GM19025 (cell line): ENCODE data around the gene CNNM3.

Experiments
- ATAC-seq: cut with Tn5 transposase; IDR thresholded peaks from one replicate; pipeline ENCODE4 v1.9.1; 2021; ENCODE audit warnings: mild to moderate bottlenecking, low read depth, moderate library complexity; ENCODE audit not compliant: unreplicated experiment

CNNM3 gene

GRCh38 chr2:96838345-96839292 lies 22.6 kb downstream of the CNNM3 start:
- no peak for ATAC-seq

- peak; percentile 79 for ATAC-seq
These were observed 23.3 kb downstream of the CNNM3 start for GRCh38 chr2:96839293-96839874.

- ATAC-seq, result no peak
These were observed 24.1 kb downstream of the CNNM3 start for GRCh38 chr2:96839875-96840850.

GRCh38 chr2:96841701-96842495 lies 25.8 kb downstream of the CNNM3 start:
- ATAC-seq, result no peak

GRCh38 chr2:96842600-96842999 lies 26.5 kb downstream of the CNNM3 start:
- no peak for ATAC-seq

GRCh38 chr2:96843538-96844268 lies 27.6 kb downstream of the CNNM3 start, which contains the start of gene ANKRD23:
Gene ANKRD23, minus strand, starts transcription at chr2:96844021. Its CDS starts 29 bp downstream, at chr2:96843992.
- no peak for ATAC-seq

GRCh38 chr2:96844405-96844808 lies 28.3 kb downstream of the CNNM3 start:
- no peak for ATAC-seq

- no peak for ATAC-seq
These were observed 30.8 kb downstream of the CNNM3 start for GRCh38 chr2:96846825-96847224.

GRCh38 chr2:96847586-96847985 lies 31.5 kb downstream of the CNNM3 start:
- ATAC-seq, result no peak

GRCh38 chr2:96848264-96848663 lies 32.2 kb downstream of the CNNM3 start:
- ATAC-seq, result no peak

- ATAC-seq, result no peak
These were observed 36.6 kb downstream of the CNNM3 start for GRCh38 chr2:96852667-96853066.

- no peak for ATAC-seq
These were observed 37.3 kb downstream of the CNNM3 start for GRCh38 chr2:96853321-96853720.

- ATAC-seq, result no peak
These were observed 41.0 kb downstream of the CNNM3 start for GRCh38 chr2:96856776-96857666.

- ATAC-seq, result peak; percentile 96
These were observed 41.8 kb downstream of the CNNM3 start, which contains the start of gene ANKRD39 for GRCh38 chr2:96857667-96858372. Gene ANKRD39, minus strand, starts transcription at chr2:96858016. Its CDS starts 29 bp downstream, at chr2:96857987.

GRCh38 chr2:96859099-96859649 lies 43.1 kb downstream of the CNNM3 start:
- ATAC-seq, result no peak

- ATAC-seq, result no peak
These were observed 43.6 kb downstream of the CNNM3 start for GRCh38 chr2:96859681-96860064.
